NT2/D1 (cell line): ENCODE results near the gene TMEM86A.

ENCODE experiments used
- DNase-seq: peaks from one replicate; pipeline ENCODE4 v3.0.0-alpha.2; 2011; ENCODE audit warnings: low read depth, low spot score
- H3K27me3 ChIP-seq: 2 replicates; pipeline ENCODE4 v1.6.0; 2011; ENCODE audit warnings: mild to moderate bottlenecking; ENCODE audit not compliant: insufficient read length, insufficient read depth
- H3K36me3 ChIP-seq: 2 replicates; pipeline ENCODE4 v1.6.1; 2011; ENCODE audit warnings: mild to moderate bottlenecking, low read length, mixed read lengths; ENCODE audit not compliant: insufficient read depth, insufficient read length
- H3K4me1 ChIP-seq: 2 replicates; pipeline ENCODE4 v1.5.1; 2011; ENCODE audit not compliant: insufficient read depth, insufficient read length
- H3K4me3 ChIP-seq: 2 replicates; pipeline ENCODE4 v1.5.1; 2011; ENCODE audit warnings: low read depth; ENCODE audit not compliant: insufficient read length
- H3K9ac ChIP-seq: 2 replicates; pipeline ENCODE4 v1.6.0; 2011; ENCODE audit warnings: low read depth; ENCODE audit not compliant: insufficient read length
- H3K9me3 ChIP-seq: 2 replicates; pipeline ENCODE4 v1.5.1; 2011; ENCODE audit warnings: mild to moderate bottlenecking, low read length; ENCODE audit not compliant: insufficient read depth
- SUZ12 ChIP-seq: IDR thresholded peaks from 2 replicates; pipeline ENCODE4 v1.6.1; 2011; ENCODE audit not compliant: insufficient read length, insufficient read depth; ENCODE audit errors: extremely low read depth
- YY1 ChIP-seq: IDR thresholded peaks from 2 replicates; pipeline ENCODE4 v1.6.1; 2011; ENCODE audit not compliant: insufficient read length, insufficient read depth
- ZNF274 ChIP-seq: IDR thresholded peaks from 2 replicates; pipeline ENCODE4 v1.6.1; 2011; ENCODE audit warnings: mild to moderate bottlenecking, low read depth, low read length

Gene TMEM86A

DNA sequence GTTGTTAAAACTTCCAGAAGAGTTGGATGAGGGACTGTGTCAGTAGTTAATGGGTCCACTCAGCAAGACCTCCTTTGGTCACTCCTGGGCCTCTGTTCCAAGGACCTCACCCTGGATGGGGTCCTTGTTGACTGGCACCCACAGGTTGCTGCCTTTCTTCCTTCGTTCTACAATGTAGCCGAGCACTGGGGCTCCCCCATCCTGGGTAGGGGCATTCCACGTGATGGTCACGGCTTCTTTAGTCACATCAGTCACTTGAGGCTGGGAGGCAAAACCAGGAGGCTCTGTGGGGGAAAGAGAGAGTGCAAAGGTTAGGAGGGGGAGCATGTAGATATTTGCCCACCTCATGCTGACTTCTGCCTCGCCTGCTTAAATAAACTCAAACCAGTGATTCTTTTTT, 12.0 kb downstream of the TMEM86A start:
- Histone ChIP-seq H3K4me3 (no peak overlapping the region), H3K36me3 (no peaks in the 10 kb centered on the region), H3K9ac (no peak overlapping the region), H3K27me3 (peaks cover 3% of the 10 kb centered on the region), H3K4me1 (no peaks in the 10 kb centered on the region), H3K9me3 (no peaks in the 10 kb centered on the region)
- no peak for DNase-seq
- TF ChIP-seq YY1, result no peak
- TF ChIP-seq SUZ12, result no peak
- TF ChIP-seq ZNF274, result no peak

DNA sequence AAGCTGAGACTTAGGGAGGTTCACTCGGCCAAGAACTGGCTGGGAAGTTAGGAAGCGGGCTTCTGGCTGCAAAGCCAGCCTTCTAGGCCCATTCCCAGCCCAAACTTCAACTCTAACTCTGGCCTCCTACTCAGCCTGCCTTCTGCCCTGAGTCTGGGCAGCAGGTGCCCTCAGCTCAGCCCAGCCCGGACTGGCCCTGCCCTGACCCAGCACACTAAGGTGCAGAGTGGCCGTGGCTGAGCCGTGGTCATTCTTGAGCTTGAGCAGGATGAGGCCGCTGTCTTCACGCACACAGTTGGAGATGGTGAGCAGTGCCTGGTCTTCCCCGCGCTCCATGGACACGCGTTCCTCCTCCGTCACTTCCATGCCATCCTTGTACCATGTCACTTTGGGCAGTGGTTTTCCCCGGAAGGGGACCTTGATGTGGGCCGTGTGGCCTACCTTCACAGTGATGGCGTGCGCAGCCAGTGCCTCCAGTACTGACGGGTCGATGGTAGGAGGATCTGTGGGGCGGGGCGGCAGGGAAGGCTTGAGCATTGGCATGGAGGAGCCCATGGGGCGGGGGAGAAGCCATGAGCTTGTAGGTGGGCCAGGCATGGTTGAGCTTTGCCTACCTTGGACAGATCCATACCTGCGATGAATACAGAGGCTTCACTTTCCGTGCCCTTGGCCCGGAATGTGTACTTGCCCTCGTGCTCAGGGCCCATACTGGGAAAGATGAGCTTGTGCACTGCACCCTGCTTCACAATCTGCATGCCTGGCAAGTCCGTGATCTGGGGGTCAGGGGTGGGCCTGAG, 15.3 kb downstream of the TMEM86A start:
- DNase-seq, result no peak
- no peak for TF ChIP-seq ZNF274
- TF ChIP-seq SUZ12, result no peak
- no peak for TF ChIP-seq YY1
- Histone ChIP-seq H3K4me3 (no peak overlapping the region), H3K9me3 (no peaks in the 10 kb centered on the region), H3K27me3 (peaks cover 3% of the 10 kb centered on the region), H3K36me3 (no peaks in the 10 kb centered on the region), H3K9ac (no peak overlapping the region), H3K4me1 (no peaks in the 10 kb centered on the region)

DNA sequence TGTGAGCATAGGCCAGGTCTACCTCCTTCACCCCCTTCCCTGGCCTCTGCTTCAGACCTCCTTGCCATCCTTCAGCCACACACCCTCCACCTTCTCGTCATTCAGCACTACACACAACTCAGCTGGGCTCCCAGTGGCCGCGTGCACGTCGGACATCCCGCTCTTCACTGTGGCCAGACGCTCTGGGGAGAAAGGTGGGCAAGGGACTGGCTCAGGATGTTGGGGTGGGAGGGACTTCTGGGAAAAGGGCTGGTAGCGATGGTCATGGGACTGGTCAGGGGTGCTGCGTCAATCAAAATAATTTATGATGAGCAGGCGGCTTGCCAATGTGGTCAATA, 15.8 kb downstream of the TMEM86A start:
- no peak for DNase-seq
- no peak overlapping the region for H3K9ac ChIP-seq
- peaks cover 3% of the 10 kb centered on the region for H3K27me3 ChIP-seq
- no peaks in the 10 kb centered on the region for H3K36me3 ChIP-seq
- no peaks in the 10 kb centered on the region for H3K4me1 ChIP-seq
- no peaks in the 10 kb centered on the region for H3K9me3 ChIP-seq
- H3K4me3 ChIP-seq, result no peak overlapping the region
- TF ChIP-seq ZNF274, result no peak
- TF ChIP-seq YY1, result no peak
- TF ChIP-seq SUZ12, result no peak

DNA sequence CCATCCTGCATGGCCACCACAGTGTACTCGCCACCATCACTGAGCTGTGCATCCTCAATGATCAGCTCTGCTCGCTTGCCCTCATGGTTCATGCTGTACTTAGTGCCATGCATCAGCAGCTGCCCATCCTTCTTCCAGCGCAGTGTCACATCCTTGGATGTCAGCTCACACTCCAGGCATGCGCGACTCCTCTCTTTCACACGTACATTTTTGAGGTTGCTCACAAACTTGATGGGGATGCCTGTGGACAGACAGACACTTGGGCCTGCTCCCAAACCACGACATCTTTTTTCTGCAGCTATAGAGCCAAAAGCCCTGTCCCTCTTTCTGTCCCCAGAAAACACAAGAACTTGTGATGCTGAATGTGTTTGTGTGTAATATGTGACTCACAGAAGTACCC, 16.9 kb downstream of the TMEM86A start:
- no peak overlapping the region for H3K9ac ChIP-seq
- H3K9me3 ChIP-seq, result no peaks in the 10 kb centered on the region
- H3K36me3 ChIP-seq, result no peaks in the 10 kb centered on the region
- no peak overlapping the region for H3K4me3 ChIP-seq
- peaks cover 14% of the 10 kb centered on the region for H3K27me3 ChIP-seq
- no peaks in the 10 kb centered on the region for H3K4me1 ChIP-seq
- DNase-seq, result no peak
- no peak for TF ChIP-seq ZNF274
- no peak for TF ChIP-seq YY1
- no peak for TF ChIP-seq SUZ12

DNA sequence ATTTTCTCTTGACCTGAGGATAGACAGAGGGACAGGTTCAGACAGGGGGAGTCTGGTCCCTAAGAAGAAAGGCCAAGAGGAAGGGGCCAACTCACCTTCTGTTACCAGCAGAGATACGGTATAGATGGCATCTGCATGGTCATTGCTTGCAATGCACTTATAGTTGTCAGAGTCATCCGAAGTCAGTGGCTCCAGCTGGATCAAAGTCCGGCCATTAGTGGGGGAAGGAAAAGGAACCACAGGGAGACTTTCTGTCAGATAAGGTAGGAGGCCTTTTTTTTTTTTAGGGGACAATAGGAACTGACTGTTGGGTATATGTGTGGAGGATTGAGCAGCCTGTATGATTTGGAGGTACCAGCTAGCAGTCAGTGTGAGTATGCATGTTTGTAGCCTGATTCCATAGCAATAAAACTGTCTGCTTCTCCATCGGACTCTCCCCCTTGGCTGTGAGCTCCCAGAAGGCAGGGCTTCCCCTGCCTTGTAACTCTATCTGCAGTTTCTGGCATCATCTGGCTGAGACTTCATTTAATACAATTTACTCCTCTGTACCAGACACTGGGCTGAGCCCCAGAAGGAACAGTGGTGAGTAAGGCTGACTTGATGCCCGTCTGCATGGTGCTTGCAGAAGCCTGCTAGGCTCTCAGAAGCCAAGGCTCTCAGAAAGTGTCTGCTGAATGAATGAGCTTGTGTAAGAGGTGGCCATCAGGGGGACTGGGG, 21.7 kb downstream of the TMEM86A start:
- H3K36me3 ChIP-seq, result no peaks in the 10 kb centered on the region
- no peaks in the 10 kb centered on the region for H3K9me3 ChIP-seq
- TF ChIP-seq YY1, result no peak
- TF ChIP-seq SUZ12, result no peak
- TF ChIP-seq ZNF274, result no peak
- DNase-seq, result no peak
- H3K27me3 ChIP-seq, result peaks cover 15% of the 10 kb centered on the region
- no peak overlapping the region for H3K9ac ChIP-seq
- H3K4me3 ChIP-seq, result no peak overlapping the region
- H3K4me1 ChIP-seq, result peaks cover 2% of the 10 kb centered on the region

DNA sequence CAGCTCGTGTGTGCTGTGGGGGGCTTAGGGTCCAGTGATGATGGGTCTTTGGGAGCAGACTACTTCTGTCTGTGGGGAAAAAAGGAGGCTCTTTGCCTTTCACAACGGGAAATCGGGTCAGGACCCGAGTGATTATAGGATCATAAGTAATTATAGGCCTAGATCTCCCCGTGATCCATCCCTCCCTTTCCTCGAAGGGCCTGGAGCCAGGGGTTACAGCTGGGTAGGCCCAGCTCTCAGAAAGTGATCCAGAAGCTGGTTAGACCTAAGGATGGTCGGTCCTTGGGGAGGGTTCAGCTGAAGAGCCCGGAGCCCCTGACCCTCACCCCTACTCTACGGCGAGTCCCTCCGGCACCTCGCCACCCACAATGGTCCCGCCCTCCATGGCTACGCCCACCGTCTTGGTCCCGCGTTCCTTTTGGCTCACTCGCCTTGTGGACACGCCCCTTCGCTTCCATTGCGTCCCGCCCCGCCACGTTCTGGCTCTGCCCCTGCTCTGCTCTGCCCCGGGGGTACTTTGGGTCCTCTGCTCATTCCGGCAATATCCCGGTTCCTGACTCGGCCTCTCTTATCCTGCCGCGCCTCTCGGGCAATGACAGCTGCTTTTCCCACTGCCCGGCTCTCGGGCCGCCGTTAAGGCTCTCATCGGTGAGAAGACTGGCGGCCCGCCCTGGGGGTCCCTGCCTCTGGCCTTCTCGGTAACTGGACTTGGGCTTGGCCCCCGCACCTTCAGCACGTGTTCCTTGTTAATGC, 22.4 kb downstream of the TMEM86A start:
- DNase-seq, result peak; percentile 47
- Histone ChIP-seq H3K4me1 (peaks cover 4% of the 10 kb centered on the region), H3K36me3 (no peaks in the 10 kb centered on the region), H3K27me3 (peaks cover 12% of the 10 kb centered on the region), H3K4me3 (peak overlapping the region; percentile 52), H3K9ac (peak overlapping the region; percentile 68), H3K9me3 (no peaks in the 10 kb centered on the region)
- TF ChIP-seq YY1 (no peak), ZNF274 (no peak), SUZ12 (no peak)

DNA sequence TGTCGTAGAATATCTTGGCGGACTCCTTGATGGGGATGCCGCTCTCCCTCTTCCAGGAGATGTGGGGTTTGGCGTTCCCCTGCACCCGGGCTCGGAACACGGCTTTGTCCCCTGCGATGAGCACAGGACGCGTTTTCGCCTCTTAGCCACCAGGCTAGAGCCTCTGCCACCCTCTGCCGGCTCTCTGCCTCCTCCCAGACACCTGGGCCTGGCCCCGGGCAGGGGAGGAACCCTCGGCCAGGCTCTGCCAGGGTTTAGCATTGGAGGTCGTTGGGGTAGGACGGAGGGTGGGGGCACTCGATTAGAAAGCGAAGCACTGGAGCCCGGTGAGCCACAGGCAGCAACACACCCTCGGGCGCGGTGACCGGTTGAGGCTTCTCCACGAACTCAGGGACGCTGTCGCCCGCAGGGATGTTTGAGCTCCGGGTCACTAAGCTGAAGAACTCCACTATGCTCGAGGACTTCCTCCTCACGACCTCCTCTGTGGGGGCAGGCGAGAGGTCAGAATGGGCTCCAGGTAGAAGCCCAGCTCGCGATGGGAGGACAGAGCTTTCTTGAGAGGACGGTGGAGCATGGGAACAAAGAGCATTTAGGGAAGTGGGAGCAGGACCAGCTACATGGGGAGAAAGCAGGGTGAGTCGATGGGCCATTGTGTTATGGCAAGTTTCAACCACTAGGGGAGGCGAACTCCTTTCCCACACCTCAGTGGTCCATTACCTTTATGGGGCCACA, 23.1 kb downstream of the TMEM86A start:
- TF ChIP-seq SUZ12 (no peak), YY1 (no peak), ZNF274 (no peak)
- Histone ChIP-seq H3K36me3 (no peaks in the 10 kb centered on the region), H3K9ac (peak overlapping the region; percentile 68), H3K27me3 (peaks cover 12% of the 10 kb centered on the region), H3K4me3 (peak overlapping the region; percentile 52), H3K9me3 (no peaks in the 10 kb centered on the region), H3K4me1 (peaks cover 9% of the 10 kb centered on the region)
- peak; percentile 55 for DNase-seq
